ENCODE measurements around the gene RPS19.
A peak's percentile ranks its signal among the peaks of the same experiment; 100 is the strongest.

The RPS19 gene

GRCh38 chr19:41859618-41860418 is at the start of gene RPS19:
TSS of gene RPS19 (plus strand) at chr19:41860255. CDS start at chr19:41860775, 520 bp downstream.
- peak; percentile 95 for DNase-seq (ENCODE audit: low spot score)

GRCh38 chr19:41810301-41810700 is 49.8 kb upstream of the RPS19 start:
- DNase-seq (ENCODE audit: low spot score), result no peak

GRCh38 chr19:41811036-41811435 is 49.0 kb upstream of the RPS19 start:
- no peak for DNase-seq (ENCODE audit: low spot score)

GRCh38 chr19:41811981-41812380 is 48.1 kb upstream of the RPS19 start:
- no peak for DNase-seq (ENCODE audit: low spot score)

GRCh38 chr19:41813911-41814310 is 46.1 kb upstream of the RPS19 start:
- no peak for DNase-seq (ENCODE audit: low spot score)

GRCh38 chr19:41815301-41815700 is 44.8 kb upstream of the RPS19 start:
- no peak for DNase-seq (ENCODE audit: low spot score)

- DNase-seq (ENCODE audit: low spot score), result no peak
Measured at GRCh38 chr19:41816761-41817160, 43.3 kb upstream of the RPS19 start.

- DNase-seq (ENCODE audit: low spot score), result peak; percentile 11
Measured at GRCh38 chr19:41821003-41821735, 38.9 kb upstream of the RPS19 start.

GRCh38 chr19:41837981-41838708 is 21.9 kb upstream of the RPS19 start:
- no peak for DNase-seq (ENCODE audit: low spot score)

GRCh38 chr19:41839211-41839610 is 20.8 kb upstream of the RPS19 start:
- no peak for DNase-seq (ENCODE audit: low spot score)

GRCh38 chr19:41843371-41843770 is 16.7 kb upstream of the RPS19 start:
- DNase-seq (ENCODE audit: low spot score), result no peak

GRCh38 chr19:41844601-41845000 is 15.5 kb upstream of the RPS19 start, which contains the start of gene LYPD4:
TSS of gene LYPD4 (minus strand) at chr19:41844683. CDS start at chr19:41839285, 5,398 bp downstream.
- DNase-seq (ENCODE audit: low spot score), result no peak

- DNase-seq (ENCODE audit: low spot score), result no peak
Measured at GRCh38 chr19:41845001-41845050, 15.2 kb upstream of the RPS19 start, which contains the start of gene DMRTC2. TSS of gene DMRTC2 (plus strand) at chr19:41845042. CDS start at chr19:41847429, 2,387 bp downstream.

GRCh38 chr19:41845051-41845590 is 14.9 kb upstream of the RPS19 start:
- DNase-seq (ENCODE audit: low spot score), result no peak

GRCh38 chr19:41847351-41848105 is 12.5 kb upstream of the RPS19 start:
- no peak for DNase-seq (ENCODE audit: low spot score)

- no peak for DNase-seq (ENCODE audit: low spot score)
Measured at GRCh38 chr19:41848666-41849065, 11.4 kb upstream of the RPS19 start.

GRCh38 chr19:41849067-41849466 is 11.0 kb upstream of the RPS19 start:
- DNase-seq (ENCODE audit: low spot score), result no peak

- no peak for DNase-seq (ENCODE audit: low spot score)
Measured at GRCh38 chr19:41850381-41850780, 9.7 kb upstream of the RPS19 start.

GRCh38 chr19:41851456-41851855 is 8.6 kb upstream of the RPS19 start:
- no peak for DNase-seq (ENCODE audit: low spot score)

- no peak for DNase-seq (ENCODE audit: low spot score)
Measured at GRCh38 chr19:41853344-41853743, 6.7 kb upstream of the RPS19 start.

- no peak for DNase-seq (ENCODE audit: low spot score)
Measured at GRCh38 chr19:41853768-41854167, 6.3 kb upstream of the RPS19 start.

GRCh38 chr19:41859213-41859617 is 840 bp upstream of the RPS19 start:
- DNase-seq (ENCODE audit: low spot score), result no peak

All from RKO (cell line).